BJ (cell line): Measurements from ENCODE around the gene TNFRSF21. TPM values are rescaled to one million over a fixed set of nuclear protein-coding genes. Genes with fewer than 3 reads are reported as not detected.

ENCODE experiments used
- CTCF ChIA-PET: fragments of 350-600 bp; formaldehyde crosslinking; extraction: SDS; loops from one replicate; lab custom pipeline; 2021; ENCODE audit warnings: antibody characterized with exemption, inconsistent platforms; lab: Yijun Ruan, JAX
- POLR2A ChIA-PET: fragments of 300-600 bp; sonication (Branson Sonifier 250); formaldehyde crosslinking; extraction: SDS; loops from one replicate; lab custom pipeline; 2021; ENCODE audit warnings: antibody characterized with exemption; lab: Charles Lee
- DNase-seq: peaks from one replicate; pipeline ENCODE4 v3.0.0-alpha.2; 2011; ENCODE audit warnings: low read depth
- H3K27me3 ChIP-seq: 2 replicates; pipeline ENCODE4 v1.6.0; 2011; ENCODE audit warnings: low read length; ENCODE audit not compliant: control insufficient read depth, insufficient read depth
- H3K36me3 ChIP-seq: 2 replicates; pipeline ENCODE4 v1.5.1; 2011; ENCODE audit warnings: low read length; ENCODE audit not compliant: control insufficient read depth, insufficient read depth
- H3K4me3 ChIP-seq: 2 replicates; pipeline ENCODE4 v1.5.1; 2011; ENCODE audit warnings: low read depth, mild to moderate bottlenecking, control low read depth, low read length
- CTCF ChIP-seq: IDR thresholded peaks from 2 replicates; pipeline ENCODE4 v1.5.1; 2011; ENCODE audit warnings: low read depth, mild to moderate bottlenecking, control low read depth, inconsistent platforms, low read length, moderate library complexity; ENCODE audit not compliant: insufficient read depth
- polyA plus RNA-seq: library from polyadenylated mRNA; depleted of rRNA; stranded (reverse); fragments of >200 nt; gene quantifications from 2 replicates; pipeline ENCODE4 v1.2.3, GENCODE V29; 2011

The TNFRSF21 gene
- polyA plus RNA-seq, 1 experiment = 3.6 TPM

GRCh38 chr6:47323887-47324286, 14.2 kb upstream of the TNFRSF21 start:
- CTCF ChIA-PET = no interaction called here
- DNase-seq = no peak
- POLR2A ChIA-PET = no interaction called here
- H3K27me3 ChIP-seq = no peaks in the 10 kb centered on the region
- no peak for TF ChIP-seq CTCF
- no peaks in the 10 kb centered on the region for H3K36me3 ChIP-seq
- no peak overlapping the region for H3K4me3 ChIP-seq

GRCh38 chr6:47323321-47323720, 13.6 kb upstream of the TNFRSF21 start:
- DNase-seq = no peak
- Histone ChIP-seq H3K36me3 (no peaks in the 10 kb centered on the region), H3K4me3 (no peak overlapping the region), H3K27me3 (no peaks in the 10 kb centered on the region)
- ChIA-PET CTCF (no interaction called here), POLR2A (no interaction called here)
- no peak for TF ChIP-seq CTCF

GRCh38 chr6:47321577-47321976, 11.9 kb upstream of the TNFRSF21 start:
- no peak overlapping the region for H3K4me3 ChIP-seq
- ChIA-PET POLR2A (no interaction called here), CTCF (no interaction called here)
- no peaks in the 10 kb centered on the region for H3K36me3 ChIP-seq
- no peak for DNase-seq
- TF ChIP-seq CTCF = no peak
- no peaks in the 10 kb centered on the region for H3K27me3 ChIP-seq

GRCh38 chr6:47319867-47320266, 10.2 kb upstream of the TNFRSF21 start:
- Histone ChIP-seq H3K27me3 (no peaks in the 10 kb centered on the region), H3K36me3 (no peaks in the 10 kb centered on the region), H3K4me3 (no peak overlapping the region)
- ChIA-PET CTCF (interaction anchor here (1.0 to 1.5 kb wide), 3 partner anchors 10 to 223 kb away, joined by 3 to 6 read pairs (median 4); partner anchors contain the start of gene TNFRSF21), POLR2A (no interaction called here)
- no peak for TF ChIP-seq CTCF
- no peak for DNase-seq

GRCh38 chr6:47319382-47319781, 9.7 kb upstream of the TNFRSF21 start:
- TF ChIP-seq CTCF = no peak
- H3K4me3 ChIP-seq = no peak overlapping the region
- ChIA-PET CTCF (interaction anchor here (1.0 to 1.5 kb wide), 3 partner anchors 9 to 222 kb away, joined by 3 to 6 read pairs (median 4); partner anchors contain the start of gene TNFRSF21), POLR2A (no interaction called here)
- no peak for DNase-seq
- H3K36me3 ChIP-seq = no peaks in the 10 kb centered on the region
- H3K27me3 ChIP-seq = no peaks in the 10 kb centered on the region
